Ovary (tissue), 9 donors: ENCODE measurements around the gene TBC1D14. TPM values are rescaled to one million over a fixed set of nuclear protein-coding genes. Genes with fewer than 3 reads are reported as not detected.

ENCODE experiments used
- DNase-seq, 5 donors: peaks; one replicate each; pipeline ENCODE4 v3.0.0-alpha.2; 2019 to 2020
- H3K27ac ChIP-seq, 2 donors: fragments of 200-600 bp; one replicate each; pipeline versions ENCODE4 v1.5.1 to v1.8.0; 2019 to 2022
- H3K27me3 ChIP-seq: fragments of 200-600 bp; one replicate; pipeline ENCODE4 v1.8.0; 2022
- H3K36me3 ChIP-seq: fragments of 200-600 bp; sonication (generic); one replicate; pipeline ENCODE4 v1.5.1; 2019
- H3K4me1 ChIP-seq: one replicate; pipeline ENCODE4 v1.8.1; 2013; ENCODE audit warnings: mild to moderate bottlenecking, moderate library complexity; ENCODE audit not compliant: insufficient read depth
- H3K4me3 ChIP-seq: fragments of 200-600 bp; sonication (generic); one replicate; pipeline ENCODE4 v1.5.1; 2017
- H3K9me3 ChIP-seq, 2 donors: fragments of 200-600 bp in 1 of 2; sonication (generic) in 1 of 2; one replicate each; pipeline versions ENCODE4 v1.5.1 to v1.8.1; 2013 to 2019; ENCODE audit warnings: mild to moderate bottlenecking in 1 of 2, moderate library complexity in 1 of 2
- EP300 ChIP-seq: sonication (generic); formaldehyde crosslinking; IDR thresholded peaks from one replicate; pipeline ENCODE4 v1.6.1; 2017; ENCODE audit warnings: antibody characterized with exemption
- POLR2A ChIP-seq: fragments of 450-650 bp; IDR thresholded peaks from one replicate; pipeline ENCODE4 v1.6.1; 2017; ENCODE audit warnings: antibody characterized with exemption, mild to moderate bottlenecking, moderate library complexity
- WGBS, 3 donors: extraction: QIAGEN DNeasy Blood & Tissue Kit in 1 of 3; methylation state at CpG; one replicate each; pipeline versions ENCODE4 v1.1.5 to v1.1.7; 2013 to 2017; 5-methylcytosine and 5-hydroxymethylcytosine counted together
- intact Hi-C, 4 donors: fragments of 100-400 bp; cut with DNase I; formaldehyde crosslinking; loops; one replicate each; pipeline versions ENCODE4 v1.11.0 to v1.15.1; 2022 to 2023
- polyA plus RNA-seq, 2 donors: library from polyadenylated mRNA; stranded (reverse); fragments of 200-250 nt in 1 of 2; fragments of 350-450 nt in 1 of 2; fragmentation: Illumina TruSeq in 1 of 2; extraction: RNeasy Lipid Tissue Mini Kit (QIAGEN cat#74804) in 1 of 2; gene quantifications; one replicate each; pipeline ENCODE4 v1.2.3, GENCODE V29; 2013 to 2014
- total RNA-seq, 7 donors: library from RNA; depleted of rRNA in 2 of 7; stranded (reverse); fragments of >200 nt in 2 of 7; fragmentation: NEBNext Ultra II Directional in 3 of 7; extraction: Animal tissue kit (Norgen Biotek cat#: 25700) in 3 of 7; gene quantifications; one replicate each; pipeline versions ENCODE4 v1.1.0 to v1.2.4, GENCODE V29; 2016 to 2023
- TF ChIP-seq, protein P1 (sequence below), 3 donors: fragments of 450-650 bp in 2 of 3; fragments of 200-600 bp in 1 of 3; IDR thresholded peaks; one replicate each; pipeline versions ENCODE4 v1.5.1 to v1.8.0; 2016 to 2022; ENCODE audit warnings: antibody characterized with exemption in 3 of 3, mild to moderate bottlenecking in 1 of 3
- donor health status: DM: no; HTN: no; CAD: no; lungs with moderate emphysema.
- donor health status: DM: no; HTN: no; CAD: no.
- donor health status: Bipolar disorder and iron deficiency.
- donor health status: DM: yes; HTN: yes; CAD: no.
- donor health status: DM: no; HTN: no; CAD: no.
- donor health status: DM: yes; HTN: yes; CAD: no.

The TBC1D14 gene
- total and polyA plus RNA-seq, 9 donors = 19.9 to 40.0 (median 34.4) TPM

GRCh38 chr4:6969826-6970800, 60.5 kb downstream of the TBC1D14 start:
- intact Hi-C loops = no loop called here
- DNase-seq = no peak
- no peak overlapping the region for H3K27ac ChIP-seq

GRCh38 chr4:6971536-6972374, 62.1 kb downstream of the TBC1D14 start:
- no peaks in the 10 kb centered on the region for H3K36me3 ChIP-seq
- no peaks in the 10 kb centered on the region for H3K4me1 ChIP-seq
- DNase-seq = no peak
- no peaks in the 10 kb centered on the region for H3K27me3 ChIP-seq
- WGBS, 3 donors = 79 to 88% (median 87%) methylated on average over 16 of the region's 16 CpGs
- no peak overlapping the region for H3K4me3 ChIP-seq
- H3K27ac ChIP-seq = no peak overlapping the region
- TF ChIP-seq, protein P1, sequence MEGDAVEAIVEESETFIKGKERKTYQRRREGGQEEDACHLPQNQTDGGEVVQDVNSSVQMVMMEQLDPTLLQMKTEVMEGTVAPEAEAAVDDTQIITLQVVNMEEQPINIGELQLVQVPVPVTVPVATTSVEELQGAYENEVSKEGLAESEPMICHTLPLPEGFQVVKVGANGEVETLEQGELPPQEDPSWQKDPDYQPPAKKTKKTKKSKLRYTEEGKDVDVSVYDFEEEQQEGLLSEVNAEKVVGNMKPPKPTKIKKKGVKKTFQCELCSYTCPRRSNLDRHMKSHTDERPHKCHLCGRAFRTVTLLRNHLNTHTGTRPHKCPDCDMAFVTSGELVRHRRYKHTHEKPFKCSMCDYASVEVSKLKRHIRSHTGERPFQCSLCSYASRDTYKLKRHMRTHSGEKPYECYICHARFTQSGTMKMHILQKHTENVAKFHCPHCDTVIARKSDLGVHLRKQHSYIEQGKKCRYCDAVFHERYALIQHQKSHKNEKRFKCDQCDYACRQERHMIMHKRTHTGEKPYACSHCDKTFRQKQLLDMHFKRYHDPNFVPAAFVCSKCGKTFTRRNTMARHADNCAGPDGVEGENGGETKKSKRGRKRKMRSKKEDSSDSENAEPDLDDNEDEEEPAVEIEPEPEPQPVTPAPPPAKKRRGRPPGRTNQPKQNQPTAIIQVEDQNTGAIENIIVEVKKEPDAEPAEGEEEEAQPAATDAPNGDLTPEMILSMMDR (IDR thresholded peaks at IDR 0.05) = no peak
- no peak for TF ChIP-seq EP300
- no peak for TF ChIP-seq POLR2A
- intact Hi-C loops = no loop called here
- no peaks in the 10 kb centered on the region for H3K9me3 ChIP-seq

More at GRCh38 chr4:6969826-6970800, 60.5 kb downstream of the TBC1D14 start:
- Histone ChIP-seq H3K36me3 (no peaks in the 10 kb centered on the region), H3K27me3 (no peaks in the 10 kb centered on the region), H3K4me1 (no peaks in the 10 kb centered on the region), H3K9me3 (no peaks in the 10 kb centered on the region), H3K4me3 (no peak overlapping the region)
- TF ChIP-seq POLR2A (no peak), EP300 (no peak)
- TF ChIP-seq, protein P1 (IDR thresholded peaks at IDR 0.05) = no peak
- WGBS, 3 donors = 91 to 93% (median 92%) methylated on average over 18 of the region's 18 CpGs

DNA sequence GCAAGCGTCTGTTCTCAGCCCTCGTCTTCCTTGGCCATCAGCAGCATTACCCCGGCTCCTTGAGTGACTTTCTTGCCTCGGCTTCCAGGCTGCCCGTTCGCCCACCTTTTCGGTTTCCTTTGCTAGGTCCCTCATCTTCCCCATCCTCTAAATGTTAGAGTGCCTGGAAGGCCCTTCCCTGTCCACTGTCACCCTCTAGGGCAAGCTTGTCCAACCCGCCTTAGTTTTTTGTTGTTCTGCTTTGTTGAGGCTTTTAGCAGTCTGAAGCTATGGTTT, 62.7 kb downstream of the TBC1D14 start:
- no peak overlapping the region for H3K27ac ChIP-seq
- no peaks in the 10 kb centered on the region for H3K36me3 ChIP-seq
- no peaks in the 10 kb centered on the region for H3K4me1 ChIP-seq
- WGBS, 3 donors = 89 to 94% (median 93%) methylated on average over 8 of the region's 8 CpGs
- intact Hi-C loops = no loop called here
- DNase-seq = no peak
- H3K4me3 ChIP-seq = no peak overlapping the region
- no peaks in the 10 kb centered on the region for H3K27me3 ChIP-seq
- H3K9me3 ChIP-seq = no peaks in the 10 kb centered on the region
- TF ChIP-seq POLR2A = no peak
- TF ChIP-seq, protein P1 (IDR thresholded peaks at IDR 0.05) = no peak
- TF ChIP-seq EP300 = no peak

DNA sequence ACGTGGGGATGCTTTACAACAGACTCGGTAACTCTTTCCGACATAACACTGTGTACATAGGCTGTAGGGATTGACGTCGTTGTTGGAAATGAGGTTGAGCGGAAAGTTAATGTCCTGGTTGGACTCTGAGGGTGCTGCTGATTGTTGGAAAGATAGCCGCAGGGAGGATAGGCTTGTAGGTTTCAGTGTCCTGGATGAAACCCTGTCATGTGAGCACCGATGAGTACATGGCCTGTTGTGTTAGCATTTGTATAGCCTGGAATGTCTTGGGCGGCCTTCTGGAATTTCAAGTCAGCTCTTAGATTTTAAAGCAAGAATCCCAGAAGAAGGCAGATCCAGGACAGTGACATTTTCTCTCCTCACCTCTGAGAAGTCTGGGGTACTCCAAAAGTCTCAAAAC, 63.3 kb downstream of the TBC1D14 start:
- Histone ChIP-seq H3K4me1 (no peaks in the 10 kb centered on the region), H3K4me3 (no peak overlapping the region), H3K36me3 (no peaks in the 10 kb centered on the region), H3K27me3 (no peaks in the 10 kb centered on the region), H3K27ac (no peak overlapping the region), H3K9me3 (no peaks in the 10 kb centered on the region)
- intact Hi-C loops = no loop called here
- WGBS, 3 donors = 87 to 91% (median 87%) methylated on average over 9 of the region's 9 CpGs
- no peak for TF ChIP-seq EP300
- TF ChIP-seq, protein P1 (IDR thresholded peaks at IDR 0.05) = no peak
- no peak for TF ChIP-seq POLR2A
- DNase-seq = no peak
